Endothelial cell of umbilical vein (primary cell): ENCODE measurements around the gene NF2. TPM values are rescaled to one million over a fixed set of nuclear protein-coding genes. Genes with fewer than 3 reads are reported as not detected.

Experiments used
- BruUV-seq: library from RNA; stranded (reverse); fragments of 400-500 nt; replicated peaks from 2 replicates; lab custom pipeline; 2021; lab: Mats Ljungman, UMichigan
- CTCF ChIA-PET: fragments of 300-600, 350-600 bp; sonication (Branson Sonifier 250); formaldehyde crosslinking; loops from one replicate; lab custom pipeline; 2021; ENCODE audit warnings: antibody characterized with exemption, inconsistent platforms; lab: Charles Lee
- POLR2A ChIA-PET: fragments of 300-600, 350-600 bp; sonication (Branson Sonifier 250); formaldehyde crosslinking; loops from one replicate; lab custom pipeline; 2021; ENCODE audit warnings: antibody characterized with exemption, inconsistent platforms; lab: Charles Lee
- DNase-seq: peaks from one replicate; pipeline ENCODE4 v3.0.0-alpha.2; 2011; ENCODE audit warnings: low read depth, low spot score
- FAIRE-seq: peaks from 2 replicates; lab custom pipeline; 2011; peaks lifted over from hg19 to GRCh38; lab: Jason Lieb, UNC
- H2AFZ ChIP-seq: 2 replicates; pipeline ENCODE4 v1.6.0; 2012; ENCODE audit warnings: low read depth, low read length, control low read depth, inconsistent platforms
- H3K27ac ChIP-seq: 2 replicates; pipeline ENCODE4 v1.5.1; 2011; ENCODE audit warnings: low read depth, mild to moderate bottlenecking, control low read depth, low read length, moderate library complexity; ENCODE audit not compliant: insufficient read depth
- H3K27me3 ChIP-seq, 2 experiments: 2 replicates each; pipeline versions ENCODE4 v1.6.0 to v1.6.1; 2011; ENCODE audit warnings: low read length in 2 of 2, mixed read lengths in 1 of 2; ENCODE audit not compliant: control insufficient read depth in 2 of 2, insufficient read depth in 2 of 2
- H3K36me3 ChIP-seq, 2 experiments: 2 replicates in 1 of 2; 3 replicates in 1 of 2; pipeline ENCODE4 v1.5.1; 2011; ENCODE audit warnings: low read length in 2 of 2, mild to moderate bottlenecking in 1 of 2, moderate library complexity in 1 of 2; ENCODE audit not compliant: control insufficient read depth in 2 of 2, insufficient read depth in 2 of 2; ENCODE audit errors: extremely low read depth in 1 of 2
- H3K4me1 ChIP-seq: 3 replicates; pipeline ENCODE4 v1.5.1; 2011; ENCODE audit warnings: mild to moderate bottlenecking, low read length; ENCODE audit not compliant: control insufficient read depth, insufficient read depth; ENCODE audit errors: extremely low read depth
- H3K4me2 ChIP-seq: 2 replicates; pipeline ENCODE4 v1.6.1; 2011; ENCODE audit warnings: low read length, control low read depth, mixed read lengths; ENCODE audit not compliant: insufficient read depth
- H3K4me3 ChIP-seq, 3 experiments: fragments of 200-600 bp in 1 of 3; sonication (generic), shearing (Covaris generic) in 1 of 3; replicated peaks in 1 of 3; 2 replicates each; pipeline ENCODE4 v1.5.1; 2011 to 2016; ENCODE audit warnings: control low read depth in 3 of 3, low read length in 3 of 3, mild to moderate bottlenecking in 2 of 3, inconsistent platforms in 1 of 3, low read depth in 1 of 3, moderate library complexity in 1 of 3; ENCODE audit not compliant: insufficient read depth in 1 of 3
- H3K79me2 ChIP-seq: 2 replicates; pipeline ENCODE4 v1.6.0; 2012; ENCODE audit warnings: low read length, inconsistent platforms; ENCODE audit not compliant: control insufficient read depth, insufficient read depth
- H3K9ac ChIP-seq: replicated peaks from 2 replicates; pipeline ENCODE3; 2011; ENCODE audit warnings: low read length, control low read depth; ENCODE audit not compliant: insufficient read depth; ENCODE audit errors: extremely low read depth
- H3K9me1 ChIP-seq: replicated peaks from 3 replicates; pipeline ENCODE4 v1.6.0; 2011; ENCODE audit warnings: mild to moderate bottlenecking, low read length; ENCODE audit not compliant: control insufficient read depth, insufficient read depth; ENCODE audit errors: extremely low read depth
- H3K9me3 ChIP-seq: replicated peaks from 2 replicates; pipeline ENCODE4 v1.5.1; 2012; ENCODE audit warnings: low read length, inconsistent platforms; ENCODE audit not compliant: control insufficient read depth, insufficient read depth
- H4K20me1 ChIP-seq: replicated peaks from 2 replicates; pipeline ENCODE3; 2011; ENCODE audit warnings: mild to moderate bottlenecking, low read length; ENCODE audit not compliant: control insufficient read depth, insufficient read depth; ENCODE audit errors: extremely low read depth
- CTCF ChIP-seq, 2 donors: IDR thresholded peaks; 1 replicate in 1 of 2; 2 replicates in 1 of 2; pipeline ENCODE4 v1.5.1; 2011; ENCODE audit warnings: low read length in 2 of 2, mild to moderate bottlenecking in 2 of 2, moderate library complexity in 2 of 2, control low read depth in 1 of 2, inconsistent platforms in 1 of 2, low read depth in 1 of 2; ENCODE audit not compliant: insufficient read depth in 1 of 2; ENCODE audit errors: extremely low read depth in 1 of 2
- EZH2 ChIP-seq: IDR thresholded peaks from 2 replicates; pipeline ENCODE4 v1.6.1; 2012; ENCODE audit warnings: borderline replicate concordance, low read depth, mild to moderate bottlenecking, moderate library complexity, low read length, inconsistent platforms; ENCODE audit not compliant: severe bottlenecking
- FOS ChIP-seq: IDR thresholded peaks from 2 replicates; pipeline ENCODE4 v1.6.1; 2011; ENCODE audit warnings: mild to moderate bottlenecking, low read length, moderate library complexity, borderline replicate concordance; ENCODE audit not compliant: insufficient read depth
- GATA2 ChIP-seq: IDR thresholded peaks from 2 replicates; pipeline ENCODE4 v1.7.0; 2011; ENCODE audit warnings: low read depth, mild to moderate bottlenecking, moderate library complexity, mixed read lengths, low read length; ENCODE audit not compliant: insufficient read length, insufficient read depth
- JUN ChIP-seq: IDR thresholded peaks from 2 replicates; pipeline ENCODE4 v1.6.1; 2011; ENCODE audit warnings: borderline replicate concordance, low read depth; ENCODE audit not compliant: insufficient read length, insufficient read depth
- MYC ChIP-seq: IDR thresholded peaks from one replicate; pipeline ENCODE4 v1.6.1; 2011; ENCODE audit warnings: mild to moderate bottlenecking, low read depth, low read length
- POLR2A ChIP-seq: IDR thresholded peaks from 2 replicates; pipeline ENCODE4 v1.6.1; 2012; ENCODE audit warnings: low read depth, mild to moderate bottlenecking, control low read depth, low read length
- POLR2AphosphoS5 ChIP-seq: IDR thresholded peaks from 2 replicates; pipeline ENCODE4 v1.6.1; 2012; ENCODE audit warnings: low read depth, mild to moderate bottlenecking, control low read depth, low read length, moderate library complexity; ENCODE audit not compliant: insufficient read depth
- dilution Hi-C: fragments of 300-500 bp; cut with MboI; formaldehyde crosslinking; loops from one replicate; pipeline ENCODE4 v1.15.0; 2019; ENCODE audit warnings: low sequenced_read_pairs; ENCODE audit not compliant: extremely low pct_ligation_motif_present
- intact Hi-C: fragments of 100-400 bp; cut with micrococcal nuclease; formaldehyde crosslinking; loops from one replicate; pipeline ENCODE4 v1.10.0; 2022
- polyA plus RNA-seq, 4 experiments: library from polyadenylated mRNA; depleted of rRNA in 3 of 4; stranded (reverse) in 3 of 4; unstranded in 1 of 4; fragments of >200 nt; gene quantifications; 2 replicates each; pipeline versions ENCODE4 v1.2.1 to v1.2.3, GENCODE V29; 2011 to 2012; ENCODE audit warnings: missing spikeins in 1 of 4
- total RNA-seq: library from RNA; stranded (reverse); gene quantifications from 2 replicates; pipeline ENCODE4 v1.2.3, GENCODE V29; 2021
- TF ChIP-seq, protein P1 (sequence below): IDR thresholded peaks from 2 replicates; pipeline ENCODE4 v1.6.1; 2011; ENCODE audit not compliant: insufficient read depth, insufficient read length

The NF2 gene
- total and polyA plus RNA-seq, 2 donors (not counting 3 experiments of a cell fraction or from before 2014, with no cell fraction given): 27.8 to 115 TPM

GRCh38 chr22:29633514-29634312 is 30.3 kb downstream of the NF2 start:
- peaks cover 71% of the 10 kb centered on the region for H3K4me1 ChIP-seq
- TF ChIP-seq MYC: no peak
- no peak for TF ChIP-seq POLR2A
- no peak for TF ChIP-seq EZH2
- TF ChIP-seq FOS: peak; percentile 93
- TF ChIP-seq JUN: peak; percentile 58
- peak; percentile 65 for TF ChIP-seq GATA2
- TF ChIP-seq, protein P1, sequence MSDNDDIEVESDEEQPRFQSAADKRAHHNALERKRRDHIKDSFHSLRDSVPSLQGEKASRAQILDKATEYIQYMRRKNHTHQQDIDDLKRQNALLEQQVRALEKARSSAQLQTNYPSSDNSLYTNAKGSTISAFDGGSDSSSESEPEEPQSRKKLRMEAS: no peak
- TF ChIP-seq POLR2AphosphoS5: peak; percentile 78
- TF ChIP-seq CTCF (IDR thresholded peaks at IDR 0.05; ENCODE audit: extremely low read depth in 1 of 2, insufficient read depth in 1 of 2, low read depth in 1 of 2, low read length in 2 of 2): no peak
- H3K4me3 ChIP-seq: peak overlapping the region in 1 of 3 experiments; percentile 15
- H3K9me1 ChIP-seq: no peaks in the 10 kb centered on the region
- ChIA-PET CTCF (interaction anchor here (0.7 to 4.3 kb wide), 14 partner anchors 7 to 456 kb away, joined by 3 to 57 read pairs (median 6); no protein-coding TSS in a partner anchor), POLR2A (no interaction called here)
- peaks cover 71% of the 10 kb centered on the region for H3K79me2 ChIP-seq
- peaks cover 2 to 3% of the 10 kb centered on the region in 2 experiments for H3K36me3 ChIP-seq
- dilution Hi-C loops: no loop called here
- peak overlapping the region; percentile 81 for H3K4me2 ChIP-seq
- BruUV-seq: TSS peak; percentile 70
- no peak overlapping the region for H2AFZ ChIP-seq
- H3K27ac ChIP-seq: peak overlapping the region; percentile 85
- no peaks in the 10 kb centered on the region for H3K27me3 ChIP-seq
- intact Hi-C loops: loop anchor here (1.0 kb wide), 3 partner anchors 8 to 43 kb away; partner anchors contain the start of gene NF2
- no peaks in the 10 kb centered on the region for H3K9me3 ChIP-seq
- FAIRE-seq: peak; percentile 92
- DNase-seq: peak; percentile 84
- H4K20me1 ChIP-seq: no peaks in the 10 kb centered on the region
- H3K9ac ChIP-seq: peak overlapping the region; percentile 24
